Measurements from ENCODE around the gene CLIP3. TPM values are rescaled to one million over a fixed set of nuclear protein-coding genes. Genes with fewer than 3 reads are reported as not detected.

Gene CLIP3
- polyA plus RNA-seq, 1 donor (not counting 4 experiments of a cell fraction or from before 2014, with no cell fraction given) = 0.38 TPM

DNA sequence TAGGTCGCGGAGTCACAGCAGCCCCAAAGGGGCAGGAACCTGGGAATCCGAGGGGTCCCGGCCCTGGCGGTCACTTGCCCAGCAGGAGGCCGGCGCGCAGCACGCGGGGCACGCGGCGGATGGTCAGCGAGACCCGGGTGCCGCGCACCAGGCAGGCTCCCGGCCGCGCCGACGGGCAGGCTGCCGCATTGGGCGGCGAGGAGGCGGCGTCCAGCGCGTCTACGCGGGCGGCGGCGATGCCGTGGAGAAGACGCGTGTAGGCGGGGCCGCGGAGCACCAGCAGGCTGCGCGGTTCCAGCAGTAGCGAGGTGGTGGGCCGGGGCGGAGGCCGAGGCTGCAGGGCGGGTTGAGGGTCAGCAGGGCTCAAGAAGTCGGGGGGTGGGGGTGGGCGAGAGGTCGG lies 23.5 kb downstream of the CLIP3 start:
- no peaks in the 10 kb centered on the region for H3K9me3 ChIP-seq (ENCODE audit: control insufficient read depth, low read depth, low read length)
- peaks cover 8% of the 10 kb centered on the region for H3K79me2 ChIP-seq (ENCODE audit: control insufficient read depth, insufficient read depth, low read length)
- dilution Hi-C loops (cut with MboI; ENCODE audit: extremely low pct_ligation_motif_present, low sequenced_read_pairs) = no loop called here
- peak overlapping the region; percentile 26 for H2AFZ ChIP-seq (ENCODE audit: control insufficient read depth, low read length)
- TF ChIP-seq, protein P1, sequence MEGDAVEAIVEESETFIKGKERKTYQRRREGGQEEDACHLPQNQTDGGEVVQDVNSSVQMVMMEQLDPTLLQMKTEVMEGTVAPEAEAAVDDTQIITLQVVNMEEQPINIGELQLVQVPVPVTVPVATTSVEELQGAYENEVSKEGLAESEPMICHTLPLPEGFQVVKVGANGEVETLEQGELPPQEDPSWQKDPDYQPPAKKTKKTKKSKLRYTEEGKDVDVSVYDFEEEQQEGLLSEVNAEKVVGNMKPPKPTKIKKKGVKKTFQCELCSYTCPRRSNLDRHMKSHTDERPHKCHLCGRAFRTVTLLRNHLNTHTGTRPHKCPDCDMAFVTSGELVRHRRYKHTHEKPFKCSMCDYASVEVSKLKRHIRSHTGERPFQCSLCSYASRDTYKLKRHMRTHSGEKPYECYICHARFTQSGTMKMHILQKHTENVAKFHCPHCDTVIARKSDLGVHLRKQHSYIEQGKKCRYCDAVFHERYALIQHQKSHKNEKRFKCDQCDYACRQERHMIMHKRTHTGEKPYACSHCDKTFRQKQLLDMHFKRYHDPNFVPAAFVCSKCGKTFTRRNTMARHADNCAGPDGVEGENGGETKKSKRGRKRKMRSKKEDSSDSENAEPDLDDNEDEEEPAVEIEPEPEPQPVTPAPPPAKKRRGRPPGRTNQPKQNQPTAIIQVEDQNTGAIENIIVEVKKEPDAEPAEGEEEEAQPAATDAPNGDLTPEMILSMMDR (optimal IDR thresholded peaks at IDR 0.05 in 1 of 3, IDR thresholded peaks at IDR 0.05 in 1 of 3, conservative IDR thresholded peaks at IDR 0.05 in 1 of 3; ENCODE audit: extremely low read depth in 1 of 3, insufficient read depth in 2 of 3, low read length in 3 of 3) = no peak
- no peak for TF ChIP-seq EZH2 (IDR thresholded peaks at IDR 0.05; ENCODE audit: low read length)
- DNase-seq (ENCODE audit: low read depth, low spot score) = no peak
- peak overlapping the region; percentile 56 for H3K9ac ChIP-seq (ENCODE audit: control insufficient read depth, extremely low read depth, insufficient read depth, low read length)
- no peaks in the 10 kb centered on the region for H3K27me3 ChIP-seq (ENCODE audit: control insufficient read depth, extremely low read depth, insufficient read depth, low read length)
- no peaks in the 10 kb centered on the region for H4K20me1 ChIP-seq (ENCODE audit: control insufficient read depth, extremely low read depth, insufficient read depth, low read length)
- H3K4me3 ChIP-seq (ENCODE audit: control insufficient read depth in 2 of 3, extremely low read depth in 1 of 3, insufficient read depth in 2 of 3, low read depth in 1 of 3, low read length in 3 of 3) = peak overlapping the region; percentile 18 to 46 (median 35)
- no peak for FAIRE-seq
- peaks cover 8% of the 10 kb centered on the region for H3K4me1 ChIP-seq (ENCODE audit: control insufficient read depth, extremely low read depth, insufficient read depth, low read length)
- no peaks in the 10 kb centered on the region for H3K9me1 ChIP-seq (ENCODE audit: control insufficient read depth, extremely low read depth, insufficient read depth, low read length)
- H3K36me3 ChIP-seq (ENCODE audit: control insufficient read depth in 2 of 2, extremely low read depth in 1 of 2, insufficient read depth in 2 of 2, low read length in 2 of 2) = no peaks in the 10 kb centered on the region
- no peak overlapping the region for H3K27ac ChIP-seq (ENCODE audit: control insufficient read depth, insufficient read depth, low read length)
- H3K4me2 ChIP-seq (ENCODE audit: control insufficient read depth, extremely low read depth, insufficient read depth, low read depth, low read length) = peak overlapping the region; percentile 71

DNA sequence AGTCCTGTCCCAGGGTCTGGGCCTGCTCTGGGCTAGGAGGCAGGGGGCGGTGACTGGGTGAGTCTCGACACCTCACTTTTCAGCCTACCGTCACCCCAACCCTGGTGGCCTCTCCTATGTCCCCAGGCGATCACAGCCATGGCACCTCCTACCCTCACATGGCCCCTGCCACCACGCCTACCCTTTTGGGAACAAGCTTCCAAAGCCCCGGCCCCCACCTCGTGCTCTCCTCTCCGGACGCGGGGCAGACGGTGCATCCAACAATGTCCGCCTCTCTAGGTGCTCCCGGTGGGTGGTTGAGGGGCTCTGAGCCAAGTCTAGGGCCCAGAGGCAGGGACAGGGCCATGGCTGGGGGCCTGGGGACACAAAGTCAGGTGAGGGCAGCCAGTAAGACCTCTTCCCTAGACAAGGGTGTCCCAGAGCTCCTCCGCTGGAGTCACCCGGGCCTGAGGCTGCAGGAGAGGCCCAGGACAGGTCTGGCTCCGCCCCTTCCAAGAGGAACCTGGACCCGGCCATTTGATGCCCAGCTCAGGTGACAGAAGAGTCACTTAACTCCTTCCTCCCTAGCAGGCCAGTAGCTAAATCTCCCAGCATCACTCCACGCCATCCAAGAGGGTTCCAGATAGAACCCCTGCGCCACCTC lies 24.2 kb downstream of the CLIP3 start, which contains the start of gene SYNE4:
TSS of gene SYNE4 (minus strand) at position 478 of the 643 bp plus-strand sequence. CDS start at position 346, 132 bp downstream.
- H3K4me2 ChIP-seq (ENCODE audit: control insufficient read depth, extremely low read depth, insufficient read depth, low read depth, low read length) = peak within 1 kb of the TSS; percentile 71
- peak within 1 kb of the TSS; percentile 18 to 46 (median 35) for H3K4me3 ChIP-seq (ENCODE audit: control insufficient read depth in 2 of 3, extremely low read depth in 1 of 3, insufficient read depth in 2 of 3, low read depth in 1 of 3, low read length in 3 of 3)
- H3K4me1 ChIP-seq (ENCODE audit: control insufficient read depth, extremely low read depth, insufficient read depth, low read length) = peaks cover 8% of the 10 kb centered on the region
- dilution Hi-C loops (cut with MboI; ENCODE audit: extremely low pct_ligation_motif_present, low sequenced_read_pairs) = no loop called here
- no peaks in the 10 kb centered on the region for H3K27me3 ChIP-seq (ENCODE audit: control insufficient read depth, extremely low read depth, insufficient read depth, low read length)
- H3K9me1 ChIP-seq (ENCODE audit: control insufficient read depth, extremely low read depth, insufficient read depth, low read length) = no peaks in the 10 kb centered on the region
- no peak within 1 kb of the TSS for H3K27ac ChIP-seq (ENCODE audit: control insufficient read depth, insufficient read depth, low read length)
- H3K9ac ChIP-seq (ENCODE audit: control insufficient read depth, extremely low read depth, insufficient read depth, low read length) = peak within 1 kb of the TSS; percentile 56
- peaks cover 4% of the 10 kb centered on the region for H3K79me2 ChIP-seq (ENCODE audit: control insufficient read depth, insufficient read depth, low read length)
- peak within 1 kb of the TSS; percentile 26 for H2AFZ ChIP-seq (ENCODE audit: control insufficient read depth, low read length)
- DNase-seq (ENCODE audit: low read depth, low spot score) = no peak
- H4K20me1 ChIP-seq (ENCODE audit: control insufficient read depth, extremely low read depth, insufficient read depth, low read length) = no peaks in the 10 kb centered on the region
- H3K36me3 ChIP-seq (ENCODE audit: control insufficient read depth in 2 of 2, extremely low read depth in 1 of 2, insufficient read depth in 2 of 2, low read length in 2 of 2) = no peaks in the 10 kb centered on the region
- no peak for FAIRE-seq
- TF ChIP-seq, protein P1 (optimal IDR thresholded peaks at IDR 0.05 in 1 of 3, IDR thresholded peaks at IDR 0.05 in 1 of 3, conservative IDR thresholded peaks at IDR 0.05 in 1 of 3; ENCODE audit: extremely low read depth in 1 of 3, insufficient read depth in 2 of 3, low read length in 3 of 3) = no peak
- no peak for TF ChIP-seq EZH2 (IDR thresholded peaks at IDR 0.05; ENCODE audit: low read length)
- no peaks in the 10 kb centered on the region for H3K9me3 ChIP-seq (ENCODE audit: control insufficient read depth, low read depth, low read length)

All from keratinocyte (primary cell).